Tibial nerve (tissue), 4 donors: ENCODE data around the gene SMAD7. TPM values are rescaled to one million over a fixed set of nuclear protein-coding genes. Genes with fewer than 3 reads are reported as not detected.

Source experiments
- DNase-seq, 2 donors: peaks; one replicate each; pipeline ENCODE4 v3.0.0-alpha.2; 2019; ENCODE audit warnings: low spot score in 2 of 2
- H3K27ac ChIP-seq, 4 donors: fragments of 200-600 bp; sonication (generic) in 3 of 4; one replicate each; pipeline ENCODE4 v1.5.1; 2017 to 2019; ENCODE audit warnings: mild to moderate bottlenecking in 1 of 4
- H3K27me3 ChIP-seq, 2 donors: fragments of 200-600 bp; sonication (generic) in 1 of 2; one replicate each; pipeline versions ENCODE4 v1.5.1 to v1.6.0; 2017 to 2019
- H3K36me3 ChIP-seq, 3 donors: fragments of 200-600 bp; sonication (generic); one replicate each; pipeline ENCODE4 v1.5.1; 2018 to 2019
- H3K4me1 ChIP-seq, 4 donors: fragments of 200-600 bp; sonication (generic) in 3 of 4; one replicate each; pipeline ENCODE4 v1.5.1; 2017 to 2019
- H3K4me3 ChIP-seq, 4 donors: fragments of 200-600 bp; sonication (generic) in 3 of 4; one replicate each; pipeline ENCODE4 v1.5.1; 2017 to 2019; ENCODE audit warnings: mild to moderate bottlenecking in 1 of 4, moderate library complexity in 1 of 4
- H3K9me3 ChIP-seq, 4 donors: fragments of 200-600 bp; sonication (generic) in 3 of 4; one replicate each; pipeline ENCODE4 v1.5.1; 2017 to 2019
- EP300 ChIP-seq, 2 donors: sonication (generic); formaldehyde crosslinking; IDR thresholded peaks; one replicate each; pipeline ENCODE4 v1.6.1; 2017; ENCODE audit warnings: antibody characterized with exemption in 2 of 2, mild to moderate bottlenecking in 1 of 2
- POLR2A ChIP-seq, 2 donors: fragments of 450-650 bp; IDR thresholded peaks; one replicate each; pipeline ENCODE4 v1.6.1; 2017; ENCODE audit warnings: antibody characterized with exemption in 2 of 2, mild to moderate bottlenecking in 2 of 2, moderate library complexity in 2 of 2
- WGBS, 2 donors: methylation state at CpG; one replicate each; pipeline ENCODE4 v1.1.5; 2018; 5-methylcytosine and 5-hydroxymethylcytosine counted together
- total RNA-seq, 4 donors: library from RNA; depleted of rRNA; stranded (reverse); fragments of >200 nt; gene quantifications; one replicate each; pipeline ENCODE4 v1.1.0, GENCODE V29; 2016
- TF ChIP-seq, protein P1 (sequence below), 5 experiments: fragments of 200-600 bp in 3 of 5; fragments of 450-650 bp in 2 of 5; sonication (generic) in 3 of 5; IDR thresholded peaks; one replicate each; pipeline ENCODE4 v1.5.1; 2016 to 2019; ENCODE audit warnings: antibody characterized with exemption in 5 of 5, mild to moderate bottlenecking in 3 of 5, moderate library complexity in 2 of 5

SMAD7 gene
- total RNA-seq, 4 donors from 2014 or later, result 34.3 to 56.8 (median 35.6) TPM

DNA sequence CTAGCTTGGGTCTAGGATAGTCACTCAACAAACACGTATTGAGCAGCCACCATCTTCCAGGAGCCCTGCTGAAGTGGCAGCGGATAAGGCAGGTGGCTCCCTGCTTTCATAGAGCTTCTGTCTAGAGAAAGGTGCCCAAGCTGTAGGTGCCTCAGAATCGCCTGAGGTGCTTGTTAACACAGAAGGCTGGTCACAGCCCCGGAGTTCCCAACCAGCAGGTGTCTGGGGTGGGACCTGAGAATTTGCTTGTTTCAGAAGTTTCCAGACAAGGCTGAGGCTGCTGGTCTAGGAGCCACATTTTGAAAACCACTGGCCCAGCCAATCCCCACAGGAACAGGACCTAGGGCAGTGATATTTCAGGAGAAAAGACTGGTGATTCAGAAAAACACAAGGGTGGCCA, 45.3 kb upstream of the SMAD7 start:
- 90 to 95% methylated on average over 4 of the region's 4 CpGs for WGBS, 2 donors
- H3K36me3 ChIP-seq, result no peaks in the 10 kb centered on the region
- TF ChIP-seq, protein P1, sequence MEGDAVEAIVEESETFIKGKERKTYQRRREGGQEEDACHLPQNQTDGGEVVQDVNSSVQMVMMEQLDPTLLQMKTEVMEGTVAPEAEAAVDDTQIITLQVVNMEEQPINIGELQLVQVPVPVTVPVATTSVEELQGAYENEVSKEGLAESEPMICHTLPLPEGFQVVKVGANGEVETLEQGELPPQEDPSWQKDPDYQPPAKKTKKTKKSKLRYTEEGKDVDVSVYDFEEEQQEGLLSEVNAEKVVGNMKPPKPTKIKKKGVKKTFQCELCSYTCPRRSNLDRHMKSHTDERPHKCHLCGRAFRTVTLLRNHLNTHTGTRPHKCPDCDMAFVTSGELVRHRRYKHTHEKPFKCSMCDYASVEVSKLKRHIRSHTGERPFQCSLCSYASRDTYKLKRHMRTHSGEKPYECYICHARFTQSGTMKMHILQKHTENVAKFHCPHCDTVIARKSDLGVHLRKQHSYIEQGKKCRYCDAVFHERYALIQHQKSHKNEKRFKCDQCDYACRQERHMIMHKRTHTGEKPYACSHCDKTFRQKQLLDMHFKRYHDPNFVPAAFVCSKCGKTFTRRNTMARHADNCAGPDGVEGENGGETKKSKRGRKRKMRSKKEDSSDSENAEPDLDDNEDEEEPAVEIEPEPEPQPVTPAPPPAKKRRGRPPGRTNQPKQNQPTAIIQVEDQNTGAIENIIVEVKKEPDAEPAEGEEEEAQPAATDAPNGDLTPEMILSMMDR (IDR thresholded peaks at IDR 0.05), result no peak
- TF ChIP-seq EP300 (IDR thresholded peaks at IDR 0.05) (no peak), POLR2A (IDR thresholded peaks at IDR 0.05) (no peak)
- peaks cover 0 to 27% (median 11%) of the 10 kb centered on the region in 4 donors for H3K4me1 ChIP-seq
- H3K27ac ChIP-seq, result no peak overlapping the region
- no peaks in the 10 kb centered on the region for H3K9me3 ChIP-seq
- H3K27me3 ChIP-seq, result no peaks in the 10 kb centered on the region
- H3K4me3 ChIP-seq, result no peak overlapping the region
- DNase-seq, result no peak

DNA sequence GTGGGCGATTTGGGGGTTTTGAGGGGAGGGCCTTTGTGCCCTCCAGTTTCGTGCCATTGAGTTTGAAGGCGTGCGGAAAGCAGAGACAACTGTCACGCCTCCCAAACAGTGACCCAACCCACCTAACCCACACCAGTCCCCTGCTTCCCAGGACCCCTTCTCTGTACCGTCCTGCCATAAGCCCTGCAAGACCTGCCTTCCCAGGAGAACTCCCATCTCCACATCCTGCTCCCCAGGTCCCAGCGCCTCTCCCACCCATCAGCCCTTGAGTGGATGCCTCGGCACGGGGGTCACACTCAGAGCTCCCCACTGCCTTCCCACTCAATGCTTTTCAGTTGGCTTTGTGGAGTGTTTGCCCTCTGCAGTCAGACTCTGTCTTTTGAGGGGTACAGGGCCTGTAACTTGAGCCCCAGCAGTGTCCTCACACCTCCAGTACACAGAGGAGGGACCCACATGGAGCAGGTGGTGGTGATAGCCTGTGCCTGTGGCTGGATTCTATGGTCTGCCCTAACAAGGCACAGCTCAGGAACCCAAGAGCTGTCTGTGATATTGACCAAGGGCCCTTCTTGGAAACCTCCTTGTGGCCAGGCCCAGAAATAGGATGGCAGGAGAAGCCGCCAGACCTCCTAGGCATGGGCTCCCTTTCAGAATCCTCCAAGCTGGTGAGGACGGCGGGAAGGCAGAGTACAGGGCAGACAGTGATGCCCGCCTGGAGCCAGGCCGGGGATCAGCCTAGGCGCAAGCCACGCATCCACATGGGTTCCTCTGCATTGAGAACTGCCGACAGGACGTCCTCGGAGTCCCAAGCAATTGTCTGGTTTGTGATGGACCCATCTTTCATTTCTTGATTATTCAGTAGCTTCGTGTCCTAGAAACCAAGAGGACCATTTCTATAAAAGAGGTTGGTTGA, 44.4 kb upstream of the SMAD7 start:
- H3K4me1 ChIP-seq, result peaks cover 0 to 35% (median 11%) of the 10 kb centered on the region in 4 donors
- H3K27ac ChIP-seq, result peak overlapping the region in 1 of 4 donors; percentile 10
- WGBS, 2 donors, result 94 to 95% methylated on average over 20 of the region's 20 CpGs

GRCh38 chr18:48994044-48994651, 43.4 kb upstream of the SMAD7 start:
- TF ChIP-seq POLR2A (IDR thresholded peaks at IDR 0.05) (no peak), EP300 (IDR thresholded peaks at IDR 0.05) (peak in 1 of 2 donors; percentile 51)
- WGBS, 2 donors, result 40 to 45% methylated on average over 15 of the region's 15 CpGs
- H3K4me3 ChIP-seq, result no peak overlapping the region

More for the DNA sequence above, 44.4 kb upstream of the SMAD7 start:
- DNase-seq, result no peak
- TF ChIP-seq EP300 (IDR thresholded peaks at IDR 0.05), result no peak
- TF ChIP-seq POLR2A (IDR thresholded peaks at IDR 0.05), result no peak
- TF ChIP-seq, protein P1 (IDR thresholded peaks at IDR 0.05), result no peak
- H3K9me3 ChIP-seq, result no peaks in the 10 kb centered on the region
- H3K4me3 ChIP-seq, result no peak overlapping the region
- H3K27me3 ChIP-seq, result no peaks in the 10 kb centered on the region
- H3K36me3 ChIP-seq, result no peaks in the 10 kb centered on the region

DNA sequence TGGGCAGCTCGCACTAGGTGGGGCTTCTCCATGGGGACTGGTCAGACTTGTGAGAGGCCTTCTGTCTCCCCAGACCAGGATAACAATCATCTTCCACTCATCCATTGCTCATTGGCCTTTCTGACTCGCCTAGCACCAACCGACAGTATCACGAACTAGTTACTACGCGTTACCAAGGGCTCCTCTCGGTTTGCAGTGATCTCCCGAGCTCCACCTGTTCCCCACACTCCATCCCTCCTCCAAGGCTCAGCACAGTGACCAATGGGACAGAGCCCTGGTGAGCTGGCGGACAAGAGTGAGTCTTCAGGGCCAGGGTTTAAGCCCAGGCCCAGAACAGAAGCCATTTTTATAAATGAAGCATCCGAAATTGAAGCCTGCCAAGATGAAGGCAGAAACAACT, 42.8 kb upstream of the SMAD7 start:
- TF ChIP-seq, protein P1 (IDR thresholded peaks at IDR 0.05), result no peak
- TF ChIP-seq EP300 (IDR thresholded peaks at IDR 0.05), result no peak
- no peak for TF ChIP-seq POLR2A (IDR thresholded peaks at IDR 0.05)
- no peaks in the 10 kb centered on the region for H3K36me3 ChIP-seq
- no peak overlapping the region for H3K4me3 ChIP-seq
- H3K4me1 ChIP-seq, result peaks cover 0 to 49% (median 13%) of the 10 kb centered on the region in 4 donors
- H3K27ac ChIP-seq, result peak overlapping the region in 2 of 4 donors; percentile 19 to 64
- no peaks in the 10 kb centered on the region for H3K9me3 ChIP-seq
- 81 to 87% methylated on average over 10 of the region's 10 CpGs for WGBS, 2 donors
- no peak for DNase-seq
- no peaks in the 10 kb centered on the region for H3K27me3 ChIP-seq

More at GRCh38 chr18:48994044-48994651, 43.4 kb upstream of the SMAD7 start:
- peaks cover 0 to 46% (median 11%) of the 10 kb centered on the region in 4 donors for H3K4me1 ChIP-seq
- H3K27me3 ChIP-seq, result no peaks in the 10 kb centered on the region
- H3K36me3 ChIP-seq, result no peaks in the 10 kb centered on the region
- no peak for DNase-seq
- peak overlapping the region in 2 of 4 donors; percentile 19 to 64 for H3K27ac ChIP-seq
- no peaks in the 10 kb centered on the region for H3K9me3 ChIP-seq

- no peak overlapping the region for H3K27ac ChIP-seq
- H3K4me3 ChIP-seq, result no peak overlapping the region
- peaks cover 0 to 44% (median 13%) of the 10 kb centered on the region in 4 donors for H3K4me1 ChIP-seq
- no peaks in the 10 kb centered on the region for H3K27me3 ChIP-seq
- 88 to 92% methylated on average over 12 of the region's 12 CpGs for WGBS, 2 donors
- H3K36me3 ChIP-seq, result no peaks in the 10 kb centered on the region
- TF ChIP-seq, protein P1 (IDR thresholded peaks at IDR 0.05), result no peak
- peak in 1 of 2 donors; percentile 34 for TF ChIP-seq EP300 (IDR thresholded peaks at IDR 0.05)
- peak in 1 of 2 donors; percentile 37 for DNase-seq
- H3K9me3 ChIP-seq, result no peaks in the 10 kb centered on the region
These were observed 42.2 kb upstream of the SMAD7 start for GRCh38 chr18:48992791-48993555.
